Neural cell (in vitro differentiated cells): ENCODE results near the gene UNC5A. TPM values are rescaled to one million over a fixed set of nuclear protein-coding genes. Genes with fewer than 3 reads are reported as not detected.

Source experiments
- H2AFZ ChIP-seq: fragments of 200-600, 300-800 bp; sonication (generic), shearing (Covaris generic); 2 replicates; pipeline ENCODE4 v1.6.0; 2014; ENCODE audit warnings: low read depth, mild to moderate bottlenecking, antibody characterized with exemption, low read length, moderate library complexity
- H3F3A ChIP-seq: fragments of 200-600 bp; shearing (Covaris generic); 2 replicates; pipeline ENCODE4 v1.6.1; 2016; ENCODE audit warnings: mild to moderate bottlenecking, moderate library complexity, mixed read lengths, antibody characterized with exemption, low read length; ENCODE audit not compliant: insufficient read depth, poor library complexity, severe bottlenecking
- H3K27ac ChIP-seq: fragments of 200-600, 300-800 bp; sonication (generic), shearing (Covaris generic); 2 replicates; pipeline ENCODE4 v1.5.1; 2014; ENCODE audit warnings: mild to moderate bottlenecking, low read length, moderate library complexity
- H3K27me3 ChIP-seq: fragments of 300-800, 200-600 bp; sonication (generic), shearing (Covaris generic); 2 replicates; pipeline ENCODE4 v1.6.0; 2014; ENCODE audit warnings: mild to moderate bottlenecking, low read depth, low read length, moderate library complexity; ENCODE audit not compliant: insufficient read depth
- H3K36me3 ChIP-seq: fragments of 300-800, 200-600 bp; sonication (generic), shearing (Covaris generic); 2 replicates; pipeline ENCODE4 v1.5.1; 2014; ENCODE audit warnings: mild to moderate bottlenecking, antibody characterized with exemption, low read length, moderate library complexity; ENCODE audit not compliant: insufficient read depth
- H3K4me2 ChIP-seq: fragments of 300-800, 200-600 bp; sonication (generic), shearing (Covaris generic); 2 replicates; pipeline ENCODE4 v1.6.0; 2014; ENCODE audit warnings: mild to moderate bottlenecking, low read length
- H3K4me3 ChIP-seq: fragments of 300-800, 200-600 bp; sonication (generic), shearing (Covaris generic); 2 replicates; pipeline ENCODE4 v1.5.1; 2014; ENCODE audit warnings: mild to moderate bottlenecking, low read length, moderate library complexity
- H3K79me2 ChIP-seq: fragments of 200-600 bp; shearing (Covaris generic); replicated peaks from 2 replicates; pipeline ENCODE4 v1.6.0; 2014; ENCODE audit warnings: mild to moderate bottlenecking, low read length, moderate library complexity; ENCODE audit not compliant: insufficient read depth
- H3K9ac ChIP-seq: fragments of 300-800, 200-600 bp; sonication (generic), shearing (Covaris generic); 2 replicates; pipeline ENCODE4 v1.6.1; 2016; ENCODE audit warnings: mild to moderate bottlenecking, low read length, mixed read lengths
- H3K9me2 ChIP-seq: fragments of 200-600 bp; shearing (Covaris generic); 2 replicates; pipeline ENCODE4 v1.6.1; 2016; ENCODE audit warnings: mild to moderate bottlenecking, low read length, mixed read lengths; ENCODE audit not compliant: insufficient read depth
- H3K9me3 ChIP-seq: fragments of 200-600, 300-800 bp; sonication (generic), shearing (Covaris generic); 2 replicates; pipeline ENCODE4 v1.6.1; 2016; ENCODE audit warnings: mild to moderate bottlenecking, mixed run types, low read length, moderate library complexity, mixed read lengths
- H4K20me1 ChIP-seq: fragments of 200-600 bp; shearing (Covaris generic); 2 replicates; pipeline ENCODE4 v1.6.1; 2016; ENCODE audit warnings: mild to moderate bottlenecking, mixed run types; ENCODE audit not compliant: insufficient read depth
- EP300 ChIP-seq: fragments of 450-650 bp; conservative IDR thresholded peaks from 2 replicates; pipeline ENCODE4 v1.6.1; 2014; ENCODE audit warnings: antibody characterized with exemption, mild to moderate bottlenecking, moderate library complexity; ENCODE audit not compliant: poor library complexity, severe bottlenecking
- EZH2 ChIP-seq: fragments of 200-600, 300-800 bp; shearing (Covaris generic), sonication (generic); IDR thresholded peaks from 2 replicates; pipeline ENCODE4 v1.6.1; 2014; ENCODE audit warnings: antibody characterized with exemption, low read length, borderline replicate concordance, mild to moderate bottlenecking; ENCODE audit not compliant: insufficient read depth, poor library complexity, severe bottlenecking
- MXI1 ChIP-seq: fragments of 450-650 bp; conservative IDR thresholded peaks from 2 replicates; pipeline ENCODE4 v1.6.1; 2014; ENCODE audit warnings: antibody characterized with exemption, mild to moderate bottlenecking; ENCODE audit not compliant: poor library complexity, severe bottlenecking
- POLR2AphosphoS5 ChIP-seq: IDR thresholded peaks from 2 replicates; pipeline ENCODE4 v1.6.1; 2012
- RAD21 ChIP-seq: fragments of 450-650 bp; conservative IDR thresholded peaks from 2 replicates; pipeline ENCODE4 v1.6.1; 2014; ENCODE audit warnings: antibody characterized with exemption, mild to moderate bottlenecking, moderate library complexity
- SMC3 ChIP-seq: fragments of 450-650 bp; conservative IDR thresholded peaks from 2 replicates; pipeline ENCODE4 v1.6.1; 2014; ENCODE audit warnings: antibody characterized with exemption, mild to moderate bottlenecking, moderate library complexity; ENCODE audit not compliant: poor library complexity
- TAF1 ChIP-seq: IDR thresholded peaks from 2 replicates; pipeline ENCODE4 v1.6.1; 2012; ENCODE audit warnings: low read depth
- polyA plus RNA-seq: library from polyadenylated mRNA; depleted of rRNA; stranded (reverse); fragments of >200 nt; gene quantifications from 2 replicates; pipeline ENCODE4 v1.2.3, GENCODE V29; 2014
- TF ChIP-seq, protein P1 (sequence below): fragments of 450-650 bp; IDR thresholded peaks from 2 replicates; pipeline ENCODE4 v1.5.1; 2014; ENCODE audit warnings: antibody characterized with exemption, mild to moderate bottlenecking, moderate library complexity; ENCODE audit not compliant: poor library complexity, severe bottlenecking
- TF ChIP-seq, protein P2 (sequence below): IDR thresholded peaks from 2 replicates; pipeline ENCODE4 v1.6.1; 2012; ENCODE audit warnings: borderline replicate concordance

UNC5A gene
- polyA plus RNA-seq, 1 donor from 2014 or later, result 2.7 TPM

DNA sequence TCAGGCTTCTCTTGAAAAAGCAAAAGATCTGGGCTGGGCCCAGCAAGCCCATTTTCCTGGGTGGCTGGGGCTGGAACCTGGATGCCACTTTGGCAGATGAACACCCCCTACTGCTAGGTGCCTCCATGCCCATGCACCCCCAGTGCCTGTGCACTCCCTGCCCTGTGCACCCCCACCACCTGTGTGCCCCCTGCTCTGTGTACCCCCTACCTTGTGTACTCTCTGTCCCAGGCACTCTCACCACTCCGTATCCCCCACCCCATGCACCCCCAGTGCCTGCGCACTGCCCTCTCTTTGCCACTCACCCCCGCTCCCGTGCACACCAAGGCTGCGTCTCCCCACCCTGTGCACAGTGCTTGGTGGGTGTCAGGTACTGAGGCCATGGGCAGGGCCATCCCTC, 14.2 kb downstream of the UNC5A start:
- no peaks in the 10 kb centered on the region for H3K27me3 ChIP-seq
- H3K4me2 ChIP-seq, result no peak overlapping the region
- no peak overlapping the region for H3K9ac ChIP-seq
- no peaks in the 10 kb centered on the region for H3K79me2 ChIP-seq
- TF ChIP-seq SMC3 (no peak), EZH2 (no peak), POLR2AphosphoS5 (no peak), RAD21 (no peak), EP300 (no peak), TAF1 (no peak), MXI1 (no peak)
- TF ChIP-seq, protein P1, sequence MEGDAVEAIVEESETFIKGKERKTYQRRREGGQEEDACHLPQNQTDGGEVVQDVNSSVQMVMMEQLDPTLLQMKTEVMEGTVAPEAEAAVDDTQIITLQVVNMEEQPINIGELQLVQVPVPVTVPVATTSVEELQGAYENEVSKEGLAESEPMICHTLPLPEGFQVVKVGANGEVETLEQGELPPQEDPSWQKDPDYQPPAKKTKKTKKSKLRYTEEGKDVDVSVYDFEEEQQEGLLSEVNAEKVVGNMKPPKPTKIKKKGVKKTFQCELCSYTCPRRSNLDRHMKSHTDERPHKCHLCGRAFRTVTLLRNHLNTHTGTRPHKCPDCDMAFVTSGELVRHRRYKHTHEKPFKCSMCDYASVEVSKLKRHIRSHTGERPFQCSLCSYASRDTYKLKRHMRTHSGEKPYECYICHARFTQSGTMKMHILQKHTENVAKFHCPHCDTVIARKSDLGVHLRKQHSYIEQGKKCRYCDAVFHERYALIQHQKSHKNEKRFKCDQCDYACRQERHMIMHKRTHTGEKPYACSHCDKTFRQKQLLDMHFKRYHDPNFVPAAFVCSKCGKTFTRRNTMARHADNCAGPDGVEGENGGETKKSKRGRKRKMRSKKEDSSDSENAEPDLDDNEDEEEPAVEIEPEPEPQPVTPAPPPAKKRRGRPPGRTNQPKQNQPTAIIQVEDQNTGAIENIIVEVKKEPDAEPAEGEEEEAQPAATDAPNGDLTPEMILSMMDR, result no peak
- TF ChIP-seq, protein P2, sequence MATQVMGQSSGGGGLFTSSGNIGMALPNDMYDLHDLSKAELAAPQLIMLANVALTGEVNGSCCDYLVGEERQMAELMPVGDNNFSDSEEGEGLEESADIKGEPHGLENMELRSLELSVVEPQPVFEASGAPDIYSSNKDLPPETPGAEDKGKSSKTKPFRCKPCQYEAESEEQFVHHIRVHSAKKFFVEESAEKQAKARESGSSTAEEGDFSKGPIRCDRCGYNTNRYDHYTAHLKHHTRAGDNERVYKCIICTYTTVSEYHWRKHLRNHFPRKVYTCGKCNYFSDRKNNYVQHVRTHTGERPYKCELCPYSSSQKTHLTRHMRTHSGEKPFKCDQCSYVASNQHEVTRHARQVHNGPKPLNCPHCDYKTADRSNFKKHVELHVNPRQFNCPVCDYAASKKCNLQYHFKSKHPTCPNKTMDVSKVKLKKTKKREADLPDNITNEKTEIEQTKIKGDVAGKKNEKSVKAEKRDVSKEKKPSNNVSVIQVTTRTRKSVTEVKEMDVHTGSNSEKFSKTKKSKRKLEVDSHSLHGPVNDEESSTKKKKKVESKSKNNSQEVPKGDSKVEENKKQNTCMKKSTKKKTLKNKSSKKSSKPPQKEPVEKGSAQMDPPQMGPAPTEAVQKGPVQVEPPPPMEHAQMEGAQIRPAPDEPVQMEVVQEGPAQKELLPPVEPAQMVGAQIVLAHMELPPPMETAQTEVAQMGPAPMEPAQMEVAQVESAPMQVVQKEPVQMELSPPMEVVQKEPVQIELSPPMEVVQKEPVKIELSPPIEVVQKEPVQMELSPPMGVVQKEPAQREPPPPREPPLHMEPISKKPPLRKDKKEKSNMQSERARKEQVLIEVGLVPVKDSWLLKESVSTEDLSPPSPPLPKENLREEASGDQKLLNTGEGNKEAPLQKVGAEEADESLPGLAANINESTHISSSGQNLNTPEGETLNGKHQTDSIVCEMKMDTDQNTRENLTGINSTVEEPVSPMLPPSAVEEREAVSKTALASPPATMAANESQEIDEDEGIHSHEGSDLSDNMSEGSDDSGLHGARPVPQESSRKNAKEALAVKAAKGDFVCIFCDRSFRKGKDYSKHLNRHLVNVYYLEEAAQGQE, result no peak
- no peak overlapping the region for H2AFZ ChIP-seq
- H4K20me1 ChIP-seq, result no peaks in the 10 kb centered on the region
- no peaks in the 10 kb centered on the region for H3K36me3 ChIP-seq
- no peaks in the 10 kb centered on the region for H3F3A ChIP-seq
- no peak overlapping the region for H3K27ac ChIP-seq
- no peaks in the 10 kb centered on the region for H3K9me2 ChIP-seq
- no peaks in the 10 kb centered on the region for H3K9me3 ChIP-seq
- no peak overlapping the region for H3K4me3 ChIP-seq

DNA sequence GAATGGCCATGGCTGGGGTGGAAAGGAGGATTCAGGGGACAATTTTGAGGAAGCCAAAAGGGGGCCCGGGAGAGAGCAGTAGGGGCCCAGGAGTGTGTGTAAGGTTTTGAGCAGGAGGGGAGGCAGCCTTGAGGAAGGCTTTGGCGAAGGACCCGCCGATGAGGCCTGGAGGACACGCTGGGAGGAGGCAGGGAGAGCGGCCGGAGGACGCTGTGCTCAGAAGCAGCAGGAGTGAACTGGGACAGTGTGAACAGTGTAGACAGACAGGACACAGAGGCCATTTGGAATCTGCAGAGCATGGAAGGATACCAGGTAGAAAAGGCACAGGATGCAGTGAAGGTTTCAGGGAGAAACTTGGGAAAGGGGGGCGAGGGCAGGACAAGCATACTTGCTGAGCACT, 14.9 kb downstream of the UNC5A start:
- no peaks in the 10 kb centered on the region for H3K9me2 ChIP-seq
- H3K9ac ChIP-seq, result no peak overlapping the region
- H3F3A ChIP-seq, result no peaks in the 10 kb centered on the region
- no peak overlapping the region for H2AFZ ChIP-seq
- no peaks in the 10 kb centered on the region for H3K79me2 ChIP-seq
- H3K4me3 ChIP-seq, result no peak overlapping the region
- no peaks in the 10 kb centered on the region for H3K27me3 ChIP-seq
- no peaks in the 10 kb centered on the region for H3K9me3 ChIP-seq
- no peak overlapping the region for H3K4me2 ChIP-seq
- H3K27ac ChIP-seq, result no peak overlapping the region
- H4K20me1 ChIP-seq, result no peaks in the 10 kb centered on the region
- TF ChIP-seq POLR2AphosphoS5, result no peak
- no peak for TF ChIP-seq EZH2
- TF ChIP-seq EP300, result no peak
- no peak for TF ChIP-seq MXI1
- no peak for TF ChIP-seq SMC3
- H3K36me3 ChIP-seq, result no peaks in the 10 kb centered on the region

DNA sequence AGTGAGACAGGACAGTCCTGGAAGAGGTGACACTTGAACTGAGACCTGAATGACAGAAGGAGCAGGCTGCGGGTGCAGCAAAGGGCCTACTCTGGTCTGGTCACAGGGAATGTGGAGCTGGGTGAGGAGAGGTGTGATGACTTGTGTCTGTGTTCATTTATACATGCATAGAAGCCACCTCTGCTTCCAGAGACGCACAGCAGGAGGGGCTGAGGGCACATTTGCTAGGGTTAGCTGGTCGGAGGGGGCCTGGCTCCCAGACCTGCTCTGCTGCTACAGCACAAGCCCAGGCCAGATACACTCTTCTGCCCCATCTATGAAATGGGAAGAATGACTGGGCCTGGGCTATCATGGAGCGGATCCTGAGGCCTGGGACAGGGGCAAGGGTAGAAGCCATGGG, 15.6 kb downstream of the UNC5A start:
- TF ChIP-seq EP300 (no peak), RAD21 (no peak), MXI1 (no peak)
- TF ChIP-seq, protein P2, result no peak
- no peaks in the 10 kb centered on the region for H4K20me1 ChIP-seq
- H3K9ac ChIP-seq, result no peak overlapping the region

More for the DNA sequence above, 15.6 kb downstream of the UNC5A start:
- no peaks in the 10 kb centered on the region for H3K27me3 ChIP-seq
- no peaks in the 10 kb centered on the region for H3K79me2 ChIP-seq
- no peak overlapping the region for H2AFZ ChIP-seq
- no peaks in the 10 kb centered on the region for H3K9me3 ChIP-seq
- no peak overlapping the region for H3K27ac ChIP-seq
- no peak overlapping the region for H3K4me3 ChIP-seq
- H3F3A ChIP-seq, result no peaks in the 10 kb centered on the region
- no peaks in the 10 kb centered on the region for H3K9me2 ChIP-seq
- no peaks in the 10 kb centered on the region for H3K36me3 ChIP-seq
- H3K4me2 ChIP-seq, result no peak overlapping the region
